CD8-positive, alpha-beta memory T cell (primary cell): ENCODE measurements around the gene CDYL. TPM values are rescaled to one million over a fixed set of nuclear protein-coding genes. Genes with fewer than 3 reads are reported as not detected.

Experiments used
- CTCF ChIA-PET: fragments of 350-600 bp; sonication (Branson Sonifier 250); formaldehyde crosslinking; loops from one replicate; lab custom pipeline; 2021; ENCODE audit warnings: antibody characterized with exemption; lab: Charles Lee
- POLR2A ChIA-PET: fragments of 350-600 bp; sonication (Branson Sonifier 250); formaldehyde crosslinking; loops from one replicate; lab custom pipeline; 2021; ENCODE audit warnings: antibody characterized with exemption; lab: Charles Lee
- DNase-seq, 5 donors: peaks; one replicate each; pipeline versions ENCODE4 v3.0.0 to v3.0.0-alpha.2; 2020 to 2022; ENCODE audit warnings: mixed read lengths in 1 of 5
- H3K27ac ChIP-seq: one replicate; pipeline ENCODE4 v1.7.0; 2013; ENCODE audit warnings: low read depth, mild to moderate bottlenecking, low read length, moderate library complexity
- H3K27me3 ChIP-seq: 2 replicates; pipeline ENCODE4 v1.7.0; 2013; ENCODE audit warnings: low read length, mild to moderate bottlenecking; ENCODE audit not compliant: insufficient read depth, poor library complexity, severe bottlenecking
- H3K36me3 ChIP-seq: 2 replicates; pipeline ENCODE4 v1.7.0; 2013; ENCODE audit warnings: mild to moderate bottlenecking, low read length, moderate library complexity; ENCODE audit not compliant: insufficient read depth
- H3K4me1 ChIP-seq: 2 replicates; pipeline ENCODE4 v1.7.0; 2013; ENCODE audit warnings: mild to moderate bottlenecking, low read length, moderate library complexity; ENCODE audit not compliant: insufficient read depth
- H3K4me3 ChIP-seq: 2 replicates; pipeline ENCODE4 v1.7.0; 2013; ENCODE audit warnings: mild to moderate bottlenecking, low read length
- H3K9me3 ChIP-seq: 2 replicates; pipeline ENCODE4 v1.7.0; 2013; ENCODE audit warnings: mild to moderate bottlenecking, low read length
- H3K27ac Mint-ChIP-seq, 8 donors: one replicate each; pipeline ENCODE4 v1.8.0; 2020 to 2021; ENCODE audit warnings: mixed read lengths in 8 of 8, mild to moderate bottlenecking in 6 of 8, inconsistent platforms in 3 of 8, moderate library complexity in 3 of 8
- H3K27me3 Mint-ChIP-seq, 2 donors: one replicate each; pipeline ENCODE4 v1.8.0; 2020 to 2021; ENCODE audit warnings: mixed read lengths in 2 of 2, mild to moderate bottlenecking in 1 of 2, moderate library complexity in 1 of 2
- H3K36me3 Mint-ChIP-seq, 3 donors: one replicate each; pipeline ENCODE4 v1.8.0; 2020 to 2021; ENCODE audit warnings: mixed read lengths in 3 of 3, inconsistent platforms in 1 of 3, mild to moderate bottlenecking in 1 of 3
- H3K4me1 Mint-ChIP-seq, 3 donors: one replicate each; pipeline ENCODE4 v1.8.0; 2020 to 2021; ENCODE audit warnings: mixed read lengths in 3 of 3, inconsistent platforms in 1 of 3, mild to moderate bottlenecking in 1 of 3
- H3K4me3 Mint-ChIP-seq, 7 donors: one replicate each; pipeline ENCODE4 v1.8.0; 2020 to 2021; ENCODE audit warnings: mixed read lengths in 7 of 7, mild to moderate bottlenecking in 6 of 7, moderate library complexity in 4 of 7, inconsistent platforms in 2 of 7
- H3K9me3 Mint-ChIP-seq, 5 donors: one replicate each; pipeline ENCODE4 v1.8.0; 2020 to 2022; ENCODE audit warnings: mixed read lengths in 5 of 5, mild to moderate bottlenecking in 3 of 5, moderate library complexity in 2 of 5, inconsistent platforms in 1 of 5
- polyA plus RNA-seq: library from polyadenylated mRNA; unstranded; fragments of 300-500 nt; fragmentation: Illumina TruSeq; gene quantifications from one replicate; pipeline ENCODE4 v1.2.3, GENCODE V29; 2021
- total RNA-seq, 2 experiments: library from RNA; stranded (reverse); gene quantifications; one replicate each; pipeline ENCODE4 v1.2.3, GENCODE V29; 2021

CDYL gene
- total and polyA plus RNA-seq, 3 experiments from 2014 or later: 7.5 to 32.2 (median 31.7) TPM

- DNase-seq: no peak
- Mint-ChIP-seq H3K9me3 (no peaks in the 10 kb centered on the region), H3K27me3 (peaks cover 0 to 2% of the 10 kb centered on the region in 2 donors), H3K36me3 (peaks cover 0 to 14% (median 0%) of the 10 kb centered on the region in 3 donors), H3K27ac (peak overlapping the region in 2 of 8 donors; percentile 8 to 16), H3K4me3 (no peak overlapping the region), H3K4me1 (peaks cover 57 to 70% (median 69%) of the 10 kb centered on the region in 3 donors)
- Histone ChIP-seq H3K4me3 (no peak overlapping the region), H3K27me3 (no peaks in the 10 kb centered on the region), H3K4me1 (peaks cover 7% of the 10 kb centered on the region), H3K9me3 (no peaks in the 10 kb centered on the region), H3K36me3 (no peaks in the 10 kb centered on the region), H3K27ac (no peak overlapping the region)
- CTCF ChIA-PET: interaction anchor here (0.6 kb wide), 1 partner anchor 228 kb away, joined by 3 read pairs; no protein-coding TSS in a partner anchor
- POLR2A ChIA-PET: no interaction called here
Observed at GRCh38 chr6:4930025-4930691, 154.0 kb downstream of the CDYL start.

- Mint-ChIP-seq H3K27me3 (peaks cover 0 to 4% of the 10 kb centered on the region in 2 donors), H3K9me3 (no peaks in the 10 kb centered on the region), H3K27ac (peak overlapping the region in 1 of 8 donors; percentile 67), H3K36me3 (peaks cover 0 to 18% (median 7%) of the 10 kb centered on the region in 3 donors), H3K4me3 (no peak overlapping the region), H3K4me1 (peaks cover 67 to 85% (median 84%) of the 10 kb centered on the region in 3 donors)
- Histone ChIP-seq H3K4me1 (peaks cover 7% of the 10 kb centered on the region), H3K36me3 (no peaks in the 10 kb centered on the region), H3K27ac (no peak overlapping the region), H3K9me3 (no peaks in the 10 kb centered on the region), H3K27me3 (no peaks in the 10 kb centered on the region), H3K4me3 (no peak overlapping the region)
- POLR2A ChIA-PET: no interaction called here
- CTCF ChIA-PET: interaction anchor here (1.6 kb wide), 1 partner anchor 11 kb away, joined by 5 read pairs; no protein-coding TSS in a partner anchor
- DNase-seq: no peak
Observed at GRCh38 chr6:4931530-4932227, 155.5 kb downstream of the CDYL start.

GRCh38 chr6:4932228-4932903 lies 156.2 kb downstream of the CDYL start:
- Histone ChIP-seq H3K27me3 (no peaks in the 10 kb centered on the region), H3K27ac (no peak overlapping the region), H3K4me1 (peaks cover 7% of the 10 kb centered on the region), H3K4me3 (no peak overlapping the region), H3K36me3 (no peaks in the 10 kb centered on the region), H3K9me3 (no peaks in the 10 kb centered on the region)
- Mint-ChIP-seq H3K4me3 (no peak overlapping the region), H3K4me1 (peaks cover 65 to 82% (median 81%) of the 10 kb centered on the region in 3 donors), H3K36me3 (peaks cover 0 to 22% (median 9%) of the 10 kb centered on the region in 3 donors), H3K27ac (peak overlapping the region in 2 of 8 donors; percentile 8 to 21), H3K27me3 (peaks cover 0 to 4% of the 10 kb centered on the region in 2 donors), H3K9me3 (no peaks in the 10 kb centered on the region)
- DNase-seq: no peak
- CTCF ChIA-PET: interaction anchor here (1.6 kb wide), 1 partner anchor 11 kb away, joined by 5 read pairs; no protein-coding TSS in a partner anchor
- POLR2A ChIA-PET: no interaction called here

- H3K4me1 Mint-ChIP-seq: peaks cover 45 to 64% (median 59%) of the 10 kb centered on the region in 3 donors
- no peaks in the 10 kb centered on the region for H3K27me3 ChIP-seq
- CTCF ChIA-PET: interaction anchor here (1.1 to 1.3 kb wide), 2 partner anchors 8 to 18 kb away, joined by 3 read pairs; no protein-coding TSS in a partner anchor
- H3K4me3 Mint-ChIP-seq: peak overlapping the region in 1 of 7 donors; percentile 36
- POLR2A ChIA-PET: no interaction called here
- H3K27ac ChIP-seq: no peak overlapping the region
- no peaks in the 10 kb centered on the region for H3K36me3 ChIP-seq
- peak overlapping the region in 6 of 8 donors; percentile 33 to 88 (median 53) for H3K27ac Mint-ChIP-seq
- peaks cover 0 to 29% (median 25%) of the 10 kb centered on the region in 3 donors for H3K36me3 Mint-ChIP-seq
- peaks cover 8% of the 10 kb centered on the region for H3K4me1 ChIP-seq
- no peaks in the 10 kb centered on the region for H3K9me3 Mint-ChIP-seq
- DNase-seq: no peak
- H3K4me3 ChIP-seq: no peak overlapping the region
- no peaks in the 10 kb centered on the region for H3K9me3 ChIP-seq
- H3K27me3 Mint-ChIP-seq: peaks cover 0 to 4% of the 10 kb centered on the region in 2 donors
Observed at GRCh38 chr6:4935486-4935885, 159.3 kb downstream of the CDYL start.

GRCh38 chr6:4935975-4936680 lies 159.9 kb downstream of the CDYL start:
- Mint-ChIP-seq H3K36me3 (peaks cover 0 to 32% (median 23%) of the 10 kb centered on the region in 3 donors), H3K4me1 (peaks cover 48 to 68% (median 63%) of the 10 kb centered on the region in 3 donors), H3K27ac (peak overlapping the region in 4 of 8 donors; percentile 3 to 40 (median 22)), H3K4me3 (no peak overlapping the region), H3K9me3 (no peaks in the 10 kb centered on the region), H3K27me3 (peaks cover 0 to 4% of the 10 kb centered on the region in 2 donors)
- DNase-seq: no peak
- Histone ChIP-seq H3K36me3 (no peaks in the 10 kb centered on the region), H3K4me1 (peaks cover 13% of the 10 kb centered on the region), H3K9me3 (no peaks in the 10 kb centered on the region), H3K27me3 (no peaks in the 10 kb centered on the region), H3K4me3 (no peak overlapping the region), H3K27ac (no peak overlapping the region)
- CTCF ChIA-PET: interaction anchor here (0.7 to 1.3 kb wide), 3 partner anchors 8 to 116 kb away, joined by 3 read pairs; no protein-coding TSS in a partner anchor
- POLR2A ChIA-PET: no interaction called here

- H3K27ac ChIP-seq: no peak overlapping the region
- Mint-ChIP-seq H3K4me1 (peaks cover 47 to 68% (median 63%) of the 10 kb centered on the region in 3 donors), H3K27ac (peak overlapping the region in 4 of 8 donors; percentile 3 to 38 (median 12)), H3K36me3 (peaks cover 0 to 32% (median 19%) of the 10 kb centered on the region in 3 donors), H3K27me3 (peaks cover 0 to 4% of the 10 kb centered on the region in 2 donors), H3K4me3 (no peak overlapping the region), H3K9me3 (no peaks in the 10 kb centered on the region)
- POLR2A ChIA-PET: no interaction called here
- H3K36me3 ChIP-seq: no peaks in the 10 kb centered on the region
- H3K4me1 ChIP-seq: peaks cover 13% of the 10 kb centered on the region
- CTCF ChIA-PET: interaction anchor here (0.7 kb wide), 1 partner anchor 116 kb away, joined by 3 read pairs; no protein-coding TSS in a partner anchor
- peak in 1 of 5 donors; percentile 26 for DNase-seq
- H3K27me3 ChIP-seq: no peaks in the 10 kb centered on the region
- H3K4me3 ChIP-seq: no peak overlapping the region
- no peaks in the 10 kb centered on the region for H3K9me3 ChIP-seq
Observed at GRCh38 chr6:4936681-4937041, 160.5 kb downstream of the CDYL start.

GRCh38 chr6:4937414-4937813 lies 161.2 kb downstream of the CDYL start:
- Mint-ChIP-seq H3K27ac (no peak overlapping the region), H3K4me1 (peaks cover 55 to 71% (median 67%) of the 10 kb centered on the region in 3 donors), H3K4me3 (no peak overlapping the region), H3K36me3 (peaks cover 0 to 35% (median 19%) of the 10 kb centered on the region in 3 donors), H3K9me3 (no peaks in the 10 kb centered on the region), H3K27me3 (peaks cover 0 to 4% of the 10 kb centered on the region in 2 donors)
- ChIA-PET POLR2A (no interaction called here), CTCF (no interaction called here)
- Histone ChIP-seq H3K27me3 (no peaks in the 10 kb centered on the region), H3K4me3 (no peak overlapping the region), H3K9me3 (no peaks in the 10 kb centered on the region), H3K36me3 (no peaks in the 10 kb centered on the region), H3K4me1 (peaks cover 13% of the 10 kb centered on the region), H3K27ac (no peak overlapping the region)
- no peak for DNase-seq
